HG03025 (cell line): ENCODE results near the gene PRSS21.

Source experiments
- ATAC-seq: cut with Tn5 transposase; IDR thresholded peaks from one replicate; pipeline ENCODE4 v1.9.1; 2021; ENCODE audit warnings: mild to moderate bottlenecking, moderate library complexity; ENCODE audit not compliant: unreplicated experiment, low FRiP score

PRSS21 gene

DNA sequence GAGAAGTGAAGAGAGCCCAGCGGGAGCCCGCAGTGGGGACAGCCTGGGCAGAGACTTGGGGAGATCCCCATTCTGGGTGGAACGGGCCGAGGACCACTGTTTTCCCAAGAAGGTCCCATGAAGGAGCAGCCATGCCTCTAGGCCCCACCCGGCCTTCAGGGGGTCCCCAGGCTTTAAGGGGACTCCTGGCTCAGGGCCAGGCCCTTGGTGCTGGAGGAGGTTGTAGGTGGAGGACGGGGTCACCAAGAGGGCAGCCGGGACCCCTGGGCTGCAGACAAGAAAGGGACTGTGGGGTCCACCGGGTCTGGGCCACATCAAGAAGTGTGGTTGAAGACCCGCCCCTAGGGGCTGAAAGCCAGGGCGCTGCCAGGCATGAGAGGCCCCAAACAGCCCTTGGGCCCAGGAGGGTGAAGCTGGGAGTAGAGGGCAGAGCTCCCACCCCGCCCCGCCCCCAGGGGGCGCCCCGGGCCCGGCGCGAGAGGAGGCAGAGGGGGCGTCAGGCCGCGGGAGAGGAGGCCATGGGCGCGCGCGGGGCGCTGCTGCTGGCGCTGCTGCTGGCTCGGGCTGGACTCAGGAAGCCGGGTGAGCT lies at the start of gene PRSS21:
Gene PRSS21 (plus strand): TSS at position 487 of the 589 bp plus-strand sequence. CDS start 32 bp downstream, at position 519.
- no peak for ATAC-seq

GRCh38 chr16:2767891-2768290 lies 49.1 kb upstream of the PRSS21 start:
- no peak for ATAC-seq

- no peak for ATAC-seq
Measured at GRCh38 chr16:2768403-2769089, 48.5 kb upstream of the PRSS21 start.

GRCh38 chr16:2769100-2769529 lies 47.9 kb upstream of the PRSS21 start:
- no peak for ATAC-seq

DNA sequence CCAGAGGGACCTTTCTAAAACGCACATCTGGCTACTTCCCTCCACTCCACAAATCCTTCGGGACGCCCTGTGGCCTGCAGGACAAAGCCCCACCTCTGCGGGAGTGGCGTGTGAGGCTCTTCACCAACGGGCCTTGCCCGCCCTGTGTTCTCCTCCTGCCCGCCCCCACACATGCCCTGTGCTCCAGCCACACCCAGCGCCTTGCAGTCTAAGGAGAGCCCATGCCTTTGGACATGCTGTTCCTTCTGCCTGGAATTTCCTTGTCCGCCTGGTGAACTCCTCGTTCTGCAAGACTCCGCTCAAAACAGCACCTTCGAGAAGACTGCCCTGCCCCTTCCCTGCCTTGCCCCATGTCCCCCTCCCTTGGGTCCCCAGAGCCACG lies 47.4 kb upstream of the PRSS21 start:
- no peak for ATAC-seq

DNA sequence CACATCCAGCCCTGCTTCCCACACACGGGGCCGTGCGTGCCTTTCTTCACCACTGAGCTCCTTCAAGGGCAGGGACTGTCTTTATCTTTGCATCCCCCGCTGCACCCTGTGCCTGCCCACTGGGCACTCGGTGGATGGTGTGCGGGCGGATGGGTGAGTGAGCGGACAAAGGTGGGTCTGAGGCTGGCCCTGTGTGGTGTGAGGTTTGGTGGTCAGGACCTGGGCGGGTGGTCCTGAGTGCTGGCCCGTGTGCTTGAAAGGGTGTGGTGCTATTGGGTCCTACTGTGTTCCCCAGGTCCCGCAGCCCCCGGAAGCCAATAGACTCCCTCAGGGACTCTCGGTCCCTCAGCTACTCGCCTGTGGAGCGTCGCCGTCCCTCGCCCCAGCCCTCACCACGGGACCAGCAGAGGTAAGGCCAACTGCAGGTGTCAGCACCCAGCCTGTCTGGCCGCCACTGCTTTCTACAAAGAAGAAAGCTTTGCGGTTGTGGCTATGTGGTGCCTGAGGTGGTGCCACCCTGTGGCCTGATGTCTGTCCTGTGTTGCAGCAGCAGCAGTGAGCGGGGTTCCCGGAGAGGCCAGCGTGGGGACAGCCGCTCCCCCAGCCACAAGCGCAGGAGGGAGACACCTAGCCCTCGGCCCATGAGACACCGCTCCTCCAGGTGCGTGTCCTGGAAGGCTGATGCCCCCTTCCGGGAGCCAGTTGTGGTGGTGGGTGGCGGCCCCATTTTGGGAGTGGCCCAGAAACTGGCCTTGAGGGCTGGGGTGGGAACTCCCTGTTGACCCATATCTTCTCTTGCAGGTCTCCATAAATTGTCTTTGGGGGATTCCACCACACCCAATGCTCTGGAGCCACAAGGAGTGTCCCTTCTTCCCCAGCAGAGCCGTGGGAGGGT lies 46.7 kb upstream of the PRSS21 start:
- no peak for ATAC-seq

GRCh38 chr16:2771496-2772402 lies 45.3 kb upstream of the PRSS21 start:
- no peak for ATAC-seq

DNA sequence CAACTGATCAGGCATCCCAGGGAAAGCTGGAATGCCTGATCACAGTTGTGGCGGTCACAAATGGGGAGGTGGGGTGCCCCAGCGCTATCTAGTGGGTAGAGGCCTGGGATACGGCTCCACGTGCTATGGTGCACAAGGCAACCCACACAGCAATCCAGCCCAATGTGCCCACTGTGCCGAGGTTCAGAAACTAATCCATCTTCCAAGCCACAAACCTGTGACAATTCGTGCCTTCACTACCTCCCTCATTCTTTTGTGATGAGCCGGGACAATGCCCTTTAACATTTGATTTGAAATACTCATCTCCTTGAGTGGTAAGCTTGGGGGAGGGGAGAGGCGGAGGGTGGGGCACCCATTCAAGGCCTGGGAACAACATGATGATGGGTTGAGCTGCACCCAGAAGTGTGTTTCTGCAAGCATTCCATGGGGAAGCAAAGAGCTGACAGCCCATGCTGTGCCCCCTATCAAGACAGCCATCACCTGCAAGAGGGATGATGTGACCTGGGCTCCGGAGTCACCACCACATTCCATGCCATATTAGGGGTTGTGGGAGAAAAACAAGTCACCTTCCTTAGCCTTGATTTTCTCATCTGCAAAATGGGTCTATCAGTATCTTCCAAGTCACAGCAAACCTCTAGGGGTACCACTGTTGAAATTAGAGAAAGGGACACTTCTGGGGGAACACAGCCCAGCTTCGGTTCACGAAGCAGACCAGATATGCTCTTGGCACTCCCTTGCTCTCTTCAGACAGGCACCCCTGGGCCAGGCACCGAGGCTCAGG lies 43.7 kb upstream of the PRSS21 start:
- ATAC-seq, result no peak

- no peak for ATAC-seq
Measured at GRCh38 chr16:2774161-2774891, 42.7 kb upstream of the PRSS21 start.

GRCh38 chr16:2775131-2775716 lies 41.8 kb upstream of the PRSS21 start:
- ATAC-seq, result no peak

- no peak for ATAC-seq
Measured at GRCh38 chr16:2775765-2776499, 41.1 kb upstream of the PRSS21 start.

DNA sequence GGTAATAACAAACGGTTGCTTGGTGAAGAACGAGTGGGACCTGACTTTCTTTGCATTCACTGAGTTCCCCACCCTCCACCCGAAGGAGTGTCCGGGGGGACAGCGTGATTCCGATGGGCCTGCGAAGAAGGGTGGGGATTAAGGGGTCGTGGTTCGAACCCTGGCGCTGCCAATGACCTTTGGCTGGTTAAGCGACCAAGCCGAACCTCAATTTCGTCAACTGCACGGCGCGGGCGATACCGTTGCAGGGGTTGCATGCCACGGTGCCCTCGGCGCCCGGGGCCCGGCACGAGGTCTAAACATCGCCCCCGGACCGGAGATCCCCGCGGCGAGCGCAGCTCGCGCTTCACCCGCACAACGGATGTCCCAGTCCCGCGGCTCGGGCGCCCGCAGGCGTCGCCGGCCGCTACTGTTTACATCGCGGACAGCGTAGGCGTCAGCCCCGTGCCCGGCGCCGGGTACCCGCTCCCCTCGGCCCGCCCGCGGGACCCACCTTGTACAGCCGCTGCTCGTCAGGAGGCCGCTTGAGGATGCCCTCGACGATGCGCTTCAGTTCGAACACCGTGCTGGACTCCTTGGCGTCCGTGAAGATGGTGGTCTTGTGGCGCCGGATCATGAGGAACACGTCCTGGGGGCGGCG lies 40.4 kb upstream of the PRSS21 start:
- peak; percentile 22 for ATAC-seq

- ATAC-seq, result peak; percentile 59
Measured at GRCh38 chr16:2777231-2777902, 39.7 kb upstream of the PRSS21 start, which contains the start of gene ELOB. ELOB (minus strand) TSS chr16:2777280; CDS start chr16:2777239, 41 bp downstream.

DNA sequence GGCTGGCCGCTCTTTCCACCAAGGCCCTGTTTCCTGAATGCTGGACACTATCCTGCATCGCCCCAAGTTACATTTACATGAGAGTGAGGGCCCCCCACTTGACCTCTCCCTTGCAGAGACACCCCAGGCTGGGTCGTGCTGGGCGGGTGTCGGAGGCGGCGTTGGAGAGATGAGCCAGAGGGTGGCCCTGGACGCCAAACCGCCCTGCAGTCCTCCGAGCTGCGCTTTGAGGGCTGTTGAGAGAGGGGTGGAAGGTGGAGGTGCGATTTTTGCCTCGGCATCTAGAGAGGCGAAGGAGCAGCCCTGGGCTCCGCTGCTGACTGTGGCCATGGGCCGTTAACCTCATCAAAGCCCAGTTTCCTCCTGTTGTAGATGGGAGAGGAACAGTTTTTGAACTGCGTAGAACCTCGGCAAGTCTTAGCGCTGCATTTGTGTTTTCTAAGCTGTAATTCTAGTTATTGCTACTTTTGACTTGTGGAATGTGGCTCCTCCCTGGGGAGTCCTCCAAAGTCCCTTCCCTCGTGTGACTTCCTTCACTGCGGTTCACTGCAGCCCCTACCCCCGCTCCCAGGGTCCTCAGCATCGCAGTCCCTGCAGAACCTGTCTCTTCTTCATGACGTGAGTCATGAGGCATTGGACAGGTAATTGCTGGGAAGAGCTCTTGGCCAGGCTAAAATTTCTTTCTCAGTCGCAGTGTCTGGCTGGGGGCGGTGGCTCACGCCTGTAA lies 39.0 kb upstream of the PRSS21 start:
- peak; percentile 4 for ATAC-seq

DNA sequence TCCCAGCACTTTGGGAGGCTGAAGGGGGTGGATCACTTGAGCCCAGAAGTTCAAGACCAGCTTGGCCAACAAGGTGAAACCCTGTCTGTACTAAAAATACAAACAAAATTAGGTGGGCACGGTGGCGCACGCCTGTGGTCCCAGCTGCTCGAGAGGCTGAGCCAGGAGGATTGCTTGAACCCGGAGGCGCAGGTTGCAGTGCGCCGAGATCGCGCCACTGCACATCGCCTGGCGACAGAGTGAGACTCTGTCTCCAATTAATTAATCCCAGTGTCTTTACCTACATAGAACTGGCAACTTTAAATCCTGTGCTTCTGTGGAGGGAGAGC lies 38.4 kb upstream of the PRSS21 start:
- ATAC-seq, result no peak
